Activated CD8-positive, alpha-beta memory T cell treated with anti-CD3 and anti-CD28 coated beads, Interleukin-2, amount 10 ng/mL, durations not matched to agents 7 days and 5 days (primary cell): ENCODE results near the gene CCNI. TPM values are rescaled to one million over a fixed set of nuclear protein-coding genes. Genes with fewer than 3 reads are reported as not detected.
"Not testable (repeated sequence)": the region's sequence is repeated elsewhere in the genome, so short reads cannot be mapped to it uniquely, and the experiment has no call there.

ENCODE experiments used
- ATAC-seq: fragments of 150-1000 bp; cut with Tn5 transposase; one replicate; pipeline ENCODE4 v1.10.0; 2021; ENCODE audit warnings: moderate library complexity
- CTCF ChIA-PET: fragments of 350-600 bp; sonication (Branson Sonifier 250); formaldehyde crosslinking; loops from one replicate; lab custom pipeline; 2021; ENCODE audit warnings: antibody characterized with exemption; lab: Charles Lee
- DNase-seq: peaks from one replicate; pipeline ENCODE4 v3.0.0-alpha.2; 2020
- H3K27ac Mint-ChIP-seq: one replicate; pipeline ENCODE4 v1.8.0; 2021; ENCODE audit warnings: mild to moderate bottlenecking, mixed read lengths
- H3K27me3 Mint-ChIP-seq: one replicate; pipeline ENCODE4 v1.8.0; 2021; ENCODE audit warnings: mixed read lengths
- H3K36me3 Mint-ChIP-seq: one replicate; pipeline ENCODE4 v1.8.0; 2021; ENCODE audit warnings: mild to moderate bottlenecking, mixed read lengths
- H3K4me1 Mint-ChIP-seq: one replicate; pipeline ENCODE4 v1.8.0; 2021; ENCODE audit warnings: mixed read lengths
- H3K4me3 Mint-ChIP-seq: one replicate; pipeline ENCODE4 v1.8.0; 2021; ENCODE audit warnings: mild to moderate bottlenecking, moderate library complexity, mixed read lengths
- H3K9me3 Mint-ChIP-seq: one replicate; pipeline ENCODE4 v1.8.0; 2022; ENCODE audit warnings: low read depth, mixed read lengths
- total RNA-seq, 2 experiments: library from RNA; stranded (reverse); gene quantifications; one replicate each; pipeline ENCODE4 v1.2.3, GENCODE V29; 2021

Gene CCNI
- total RNA-seq, 2 experiments from 2014 or later, result 179 to 221 TPM

DNA sequence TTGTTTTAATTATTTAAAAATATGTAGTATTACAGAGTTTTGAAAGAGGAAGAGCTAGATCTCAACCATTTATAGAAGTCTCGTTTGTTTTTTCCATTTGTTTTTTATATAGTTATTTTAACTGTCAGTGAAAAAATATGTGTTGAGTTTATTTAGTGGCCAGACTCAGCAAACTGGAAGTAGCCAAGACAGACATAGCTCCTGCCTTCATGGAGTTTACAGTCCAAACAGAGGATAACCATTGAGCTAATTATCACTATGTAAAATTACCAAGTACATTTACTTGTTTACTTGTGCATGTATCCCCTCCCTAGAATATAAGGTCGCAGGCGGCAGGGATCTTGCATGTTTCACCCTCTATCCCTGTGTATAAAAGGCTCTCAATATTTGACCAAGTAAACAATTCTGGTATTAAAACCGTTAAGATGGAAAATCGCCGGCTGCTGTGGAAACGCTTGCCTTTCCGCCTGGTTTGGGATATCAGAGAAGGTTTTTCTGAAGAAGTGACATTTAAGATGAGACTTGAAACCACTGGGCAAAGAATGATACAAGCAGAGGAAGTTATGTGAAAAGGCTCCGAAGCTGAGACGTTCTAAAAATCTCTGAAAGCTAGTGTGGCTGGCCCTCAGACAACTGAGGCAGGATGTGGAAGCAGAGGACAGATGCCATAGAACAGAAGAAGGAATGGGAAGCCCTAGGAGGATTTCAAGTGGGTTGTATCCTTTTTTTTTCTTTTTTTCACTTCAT, 1.3 kb upstream of the CCNI start:
- DNase-seq, result no peak
- peaks cover 3% of the 10 kb centered on the region for H3K27me3 Mint-ChIP-seq

DNA sequence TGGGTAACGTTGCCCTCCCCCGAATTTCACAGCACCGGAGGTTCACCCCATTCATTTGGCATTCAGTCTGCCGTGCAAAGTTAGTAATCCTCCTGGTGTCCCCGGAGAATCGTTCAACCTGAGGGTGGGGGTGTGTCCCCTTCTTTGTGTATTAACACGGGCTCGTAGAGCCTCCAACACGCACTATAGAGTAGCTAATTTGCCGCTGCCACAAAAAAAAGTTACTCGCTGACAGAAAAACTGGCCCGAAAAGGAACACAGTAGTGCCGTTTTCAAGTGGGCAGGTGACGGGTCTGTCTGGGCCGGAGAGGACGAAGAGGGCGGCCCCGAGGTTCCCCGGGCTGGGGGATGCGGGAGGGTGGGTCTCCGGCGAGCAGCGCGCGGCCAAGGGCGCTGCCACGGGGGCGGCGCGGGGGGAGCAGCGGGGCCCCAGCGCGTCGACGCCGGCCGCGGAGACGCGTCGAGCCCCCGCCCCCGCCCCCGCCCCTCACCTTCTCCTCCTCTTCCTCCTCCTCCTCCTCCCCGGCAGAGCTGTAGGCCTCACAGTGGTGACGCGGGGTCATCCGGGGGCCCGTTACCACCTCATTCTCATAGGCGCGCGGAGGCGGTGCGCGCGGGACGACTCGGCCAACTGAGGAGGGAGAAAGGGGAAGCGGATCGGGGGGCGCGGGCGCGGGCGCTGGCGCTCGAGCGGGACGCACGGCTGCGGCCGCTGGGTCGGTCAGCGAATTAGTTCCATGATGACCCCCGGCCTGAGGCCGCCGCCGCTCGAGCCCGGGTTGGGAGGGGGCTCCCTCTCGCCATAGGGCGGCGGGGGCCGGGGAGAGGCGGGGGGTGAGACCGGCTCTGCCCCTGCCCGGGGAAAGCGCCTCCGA, 571 bp downstream of the CCNI start:
- Mint-ChIP-seq H3K9me3 (no peaks in the 10 kb centered on the region), H3K4me1 (peaks cover 39% of the 10 kb centered on the region), H3K27ac (peak overlapping the region; percentile 100), H3K36me3 (peaks cover 12% of the 10 kb centered on the region), H3K4me3 (no peak overlapping the region), H3K27me3 (peaks cover 3% of the 10 kb centered on the region)
- peak; percentile 74 for ATAC-seq
- CTCF ChIA-PET, result interaction anchor here (0.5 to 1.0 kb wide), 2 partner anchors 10 to 27 kb away, joined by 3 to 4 read pairs; no protein-coding TSS in a partner anchor
- peak; percentile 90 for DNase-seq

More for the DNA sequence above, 1.3 kb upstream of the CCNI start:
- Mint-ChIP-seq H3K4me1 (peaks cover 26% of the 10 kb centered on the region), H3K27ac (peak overlapping the region; percentile 100), H3K36me3 (peaks cover 2% of the 10 kb centered on the region), H3K4me3 (no peak overlapping the region), H3K9me3 (no peaks in the 10 kb centered on the region)
- CTCF ChIA-PET, result interaction anchor here (0.9 to 2.5 kb wide), 3 partner anchors 18 to 126 kb away, joined by 3 to 6 read pairs (median 5); no protein-coding TSS in a partner anchor
- no peak for ATAC-seq

DNA sequence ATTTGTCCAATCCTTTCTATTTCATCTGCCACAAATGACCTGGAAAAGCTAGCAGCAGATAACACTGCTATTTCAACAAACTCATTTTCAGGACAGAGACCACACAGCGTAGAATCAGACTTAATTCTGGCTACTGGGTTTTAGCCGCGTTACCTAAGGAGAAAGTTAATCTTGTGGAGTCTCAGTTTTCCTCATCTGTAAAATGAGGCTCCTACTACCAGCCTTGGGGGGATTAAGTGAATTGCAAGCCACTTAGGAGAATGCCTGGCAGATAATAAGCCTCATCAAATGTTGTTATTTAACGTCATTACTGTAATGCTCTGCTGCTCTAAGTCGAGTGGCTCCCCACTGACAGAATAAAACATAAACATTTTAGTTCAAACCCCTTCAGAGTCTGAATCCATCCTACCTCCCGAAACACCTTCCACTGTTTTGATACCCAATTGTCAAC, 1.4 kb downstream of the CCNI start:
- Mint-ChIP-seq H3K36me3 (peaks cover 16% of the 10 kb centered on the region), H3K4me1 (peaks cover 45% of the 10 kb centered on the region), H3K9me3 (no peaks in the 10 kb centered on the region), H3K4me3 (no peak overlapping the region), H3K27ac (no peak overlapping the region), H3K27me3 (peaks cover 3% of the 10 kb centered on the region)
- no peak for ATAC-seq
- DNase-seq, result no peak
- CTCF ChIA-PET, result interaction anchor here (1.0 to 1.5 kb wide), 3 partner anchors 9 to 123 kb away, joined by 3 to 4 read pairs (median 4); no protein-coding TSS in a partner anchor

DNA sequence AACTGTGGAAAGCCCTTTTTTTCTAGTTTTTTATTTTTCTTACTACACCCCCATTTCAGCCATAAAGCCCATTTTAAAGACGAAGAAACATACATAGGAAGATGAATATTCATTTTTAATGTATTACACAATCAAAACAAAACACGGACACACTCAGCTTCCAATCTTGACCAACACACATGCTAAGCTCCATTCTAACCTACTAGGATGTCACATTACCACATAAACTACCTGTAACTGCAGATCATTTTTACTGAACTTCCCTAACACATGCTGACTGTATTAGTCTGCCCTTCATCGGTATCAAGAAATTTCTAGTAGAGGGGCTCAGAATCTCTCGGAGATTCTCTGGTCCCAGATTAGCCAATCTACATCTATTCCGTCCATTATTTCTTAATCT, 1.8 kb downstream of the CCNI start:
- H3K36me3 Mint-ChIP-seq, result peaks cover 16% of the 10 kb centered on the region
- no peaks in the 10 kb centered on the region for H3K9me3 Mint-ChIP-seq
- peaks cover 3% of the 10 kb centered on the region for H3K27me3 Mint-ChIP-seq
- H3K4me3 Mint-ChIP-seq, result no peak overlapping the region
- CTCF ChIA-PET, result interaction anchor here (0.8 to 1.5 kb wide), 3 partner anchors 21 to 123 kb away, joined by 3 to 5 read pairs (median 4); no protein-coding TSS in a partner anchor
- DNase-seq, result no peak
- H3K4me1 Mint-ChIP-seq, result peaks cover 45% of the 10 kb centered on the region
- H3K27ac Mint-ChIP-seq, result no peak overlapping the region
- ATAC-seq, result no peak

DNA sequence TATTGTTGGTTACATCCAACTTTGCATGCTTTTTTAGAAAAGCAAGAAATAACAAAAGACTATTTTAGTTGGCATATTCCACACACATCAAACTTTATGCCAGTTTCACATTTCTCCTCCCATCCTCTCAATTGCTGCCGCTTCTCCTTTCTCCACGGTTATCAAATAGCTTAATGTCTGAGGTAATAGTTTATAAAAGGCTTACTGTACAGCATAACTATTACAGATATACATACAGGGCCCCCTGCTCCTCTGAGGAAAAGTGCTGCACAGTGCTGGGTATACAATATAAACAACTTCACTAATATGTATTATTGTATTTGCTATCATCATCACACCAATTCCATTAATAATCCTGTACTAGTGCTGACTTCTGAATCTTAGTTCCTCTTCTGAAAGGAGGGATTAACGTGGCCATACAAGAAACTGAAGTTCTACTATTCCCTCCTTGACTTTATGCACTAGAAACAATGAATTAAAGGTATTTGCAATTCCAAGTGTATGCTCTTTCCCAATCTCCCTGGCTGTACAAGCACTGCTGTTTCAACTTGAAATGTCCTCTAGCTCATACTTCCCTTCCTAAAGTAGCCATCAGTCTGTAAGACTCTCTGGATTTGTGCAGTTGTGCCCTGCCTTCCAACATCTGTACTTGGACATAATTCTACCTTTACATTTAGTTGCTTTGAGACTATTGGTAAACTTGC, 2.5 kb downstream of the CCNI start:
- CTCF ChIA-PET, result interaction anchor here (0.8 to 1.5 kb wide), 4 partner anchors 22 to 130 kb away, joined by 3 to 5 read pairs (median 4); no protein-coding TSS in a partner anchor
- Mint-ChIP-seq H3K4me1 (peaks cover 48% of the 10 kb centered on the region), H3K27ac (no peak overlapping the region), H3K4me3 (no peak overlapping the region), H3K27me3 (peaks cover 3% of the 10 kb centered on the region), H3K9me3 (no peaks in the 10 kb centered on the region), H3K36me3 (peaks cover 18% of the 10 kb centered on the region)
- DNase-seq (no peak), ATAC-seq (no peak)

DNA sequence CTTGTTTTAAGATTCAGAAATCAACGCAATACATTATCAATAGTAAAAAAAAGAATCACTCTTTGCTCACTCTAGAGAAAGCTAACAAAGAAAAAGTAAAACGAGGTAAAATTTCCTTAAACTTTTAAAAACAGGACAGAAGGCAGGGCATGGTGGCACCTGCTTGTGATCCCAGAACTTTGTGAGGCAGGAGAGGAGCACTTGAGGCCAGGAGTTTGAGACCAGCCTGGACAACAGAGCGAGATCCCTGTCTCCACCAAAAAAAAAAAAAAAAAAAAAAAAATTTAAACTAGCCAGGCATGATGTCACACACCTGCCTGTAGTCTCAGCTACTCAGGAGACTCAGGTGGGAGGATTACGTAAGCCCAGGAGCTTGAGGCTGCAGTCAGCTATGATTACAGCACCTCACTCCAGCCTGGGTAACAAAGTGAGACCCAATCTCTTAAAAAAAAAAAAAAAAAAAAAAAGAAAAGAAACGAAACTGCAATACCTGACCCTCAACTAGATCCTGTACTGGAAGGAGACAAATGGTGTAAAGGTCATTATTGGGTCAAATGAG, 3.5 kb downstream of the CCNI start:
- DNase-seq, result no peak
- peaks cover 3% of the 10 kb centered on the region for H3K27me3 Mint-ChIP-seq
- CTCF ChIA-PET, result interaction anchor here (0.7 to 2.9 kb wide), 8 partner anchors 12 to 570 kb away, joined by 3 to 14 read pairs (median 4); no protein-coding TSS in a partner anchor
- H3K36me3 Mint-ChIP-seq, result peaks cover 20% of the 10 kb centered on the region
- ATAC-seq, result no peak
- peaks cover 42% of the 10 kb centered on the region for H3K4me1 Mint-ChIP-seq
- no peak overlapping the region for H3K4me3 Mint-ChIP-seq
- no peak overlapping the region for H3K27ac Mint-ChIP-seq
- no peaks in the 10 kb centered on the region for H3K9me3 Mint-ChIP-seq

DNA sequence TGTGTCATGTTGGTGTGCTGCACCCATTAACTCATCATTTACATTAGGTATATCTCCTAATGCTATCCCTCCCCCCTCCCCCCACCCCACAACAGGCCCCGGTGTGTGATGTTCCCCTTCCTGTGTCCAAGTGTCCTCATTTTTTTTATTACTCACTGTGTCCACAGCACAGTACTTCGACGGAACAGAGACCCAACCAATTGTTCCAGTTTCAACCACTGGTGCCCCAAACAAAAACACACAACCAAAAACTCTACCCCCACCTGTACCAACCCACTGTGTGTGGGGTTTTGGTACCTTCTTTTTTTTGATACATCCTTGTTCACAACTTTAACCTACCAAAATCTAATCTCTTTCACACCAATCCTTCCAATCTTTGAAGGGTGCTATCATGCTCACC, 6.3 kb downstream of the CCNI start:
- not testable (repeated sequence) for H3K4me3 Mint-ChIP-seq, ATAC-seq
- CTCF ChIA-PET, result interaction anchor here (1.8 kb wide), 1 partner anchor 24 kb away, joined by 6 read pairs; no protein-coding TSS in a partner anchor

DNA sequence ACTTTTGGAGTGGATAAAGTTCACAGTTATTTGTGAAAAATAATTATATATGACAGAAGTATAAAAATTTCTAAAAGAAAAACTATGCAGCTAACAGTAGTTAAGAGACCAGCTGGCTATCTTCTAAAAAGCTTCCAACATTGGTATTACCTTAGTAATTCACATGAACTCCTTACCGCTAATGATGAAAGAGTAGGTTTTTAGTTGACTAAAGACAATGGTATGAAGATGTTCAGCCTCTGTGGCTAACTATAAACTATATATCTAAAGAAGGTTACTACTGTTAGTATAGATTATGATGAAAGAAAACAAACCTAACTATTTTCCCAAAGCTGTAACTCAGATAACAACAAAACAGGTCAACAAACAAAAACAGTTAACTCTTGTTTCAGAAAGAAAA, 10.4 kb downstream of the CCNI start:
- H3K27ac Mint-ChIP-seq, result no peak overlapping the region
- H3K36me3 Mint-ChIP-seq, result peaks cover 36% of the 10 kb centered on the region
- H3K9me3 Mint-ChIP-seq, result no peaks in the 10 kb centered on the region
- no peak overlapping the region for H3K4me3 Mint-ChIP-seq
- H3K27me3 Mint-ChIP-seq, result no peaks in the 10 kb centered on the region
- CTCF ChIA-PET, result interaction anchor here (1.1 to 2.4 kb wide), 3 partner anchors 10 to 138 kb away, joined by 3 to 10 read pairs (median 4); no protein-coding TSS in a partner anchor
- H3K4me1 Mint-ChIP-seq, result peaks cover 19% of the 10 kb centered on the region
- ATAC-seq (no peak), DNase-seq (no peak)

More for the DNA sequence above, 6.3 kb downstream of the CCNI start:
- H3K27me3 Mint-ChIP-seq, H3K9me3 Mint-ChIP-seq, DNase-seq: not testable (repeated sequence)
- H3K27ac Mint-ChIP-seq, result peak overlapping the region; percentile 16
- H3K36me3 Mint-ChIP-seq, result peaks cover 27% of the 10 kb centered on the region
- H3K4me1 Mint-ChIP-seq, result peaks cover 33% of the 10 kb centered on the region

DNA sequence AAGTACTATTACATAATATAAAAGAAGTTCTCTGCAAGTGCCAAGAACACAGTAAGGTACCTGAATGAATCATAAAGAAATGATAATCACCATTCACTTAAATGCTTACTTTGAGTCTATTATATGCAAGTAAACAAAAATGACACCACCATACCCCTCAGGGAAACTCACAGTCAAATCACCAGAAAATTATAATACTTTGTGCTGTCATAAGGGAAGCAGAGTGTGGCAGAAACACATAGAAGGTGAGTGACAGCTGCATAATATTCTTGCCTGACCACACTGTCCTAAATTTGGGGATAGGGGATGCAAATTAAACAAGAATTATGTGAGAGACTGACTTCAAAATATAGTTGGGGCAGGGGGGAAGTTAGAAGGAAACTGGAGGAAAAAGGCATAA, 12.9 kb downstream of the CCNI start:
- H3K27ac Mint-ChIP-seq, result no peak overlapping the region
- H3K4me3 Mint-ChIP-seq, result no peak overlapping the region
- DNase-seq (no peak), ATAC-seq (no peak)
- H3K9me3 Mint-ChIP-seq, result no peaks in the 10 kb centered on the region
- peaks cover 40% of the 10 kb centered on the region for H3K36me3 Mint-ChIP-seq
- CTCF ChIA-PET, result interaction anchor here (0.6 to 1.1 kb wide), 4 partner anchors 27 to 408 kb away, joined by 3 read pairs; no protein-coding TSS in a partner anchor
- H3K4me1 Mint-ChIP-seq, result peaks cover 11% of the 10 kb centered on the region
- no peaks in the 10 kb centered on the region for H3K27me3 Mint-ChIP-seq

DNA sequence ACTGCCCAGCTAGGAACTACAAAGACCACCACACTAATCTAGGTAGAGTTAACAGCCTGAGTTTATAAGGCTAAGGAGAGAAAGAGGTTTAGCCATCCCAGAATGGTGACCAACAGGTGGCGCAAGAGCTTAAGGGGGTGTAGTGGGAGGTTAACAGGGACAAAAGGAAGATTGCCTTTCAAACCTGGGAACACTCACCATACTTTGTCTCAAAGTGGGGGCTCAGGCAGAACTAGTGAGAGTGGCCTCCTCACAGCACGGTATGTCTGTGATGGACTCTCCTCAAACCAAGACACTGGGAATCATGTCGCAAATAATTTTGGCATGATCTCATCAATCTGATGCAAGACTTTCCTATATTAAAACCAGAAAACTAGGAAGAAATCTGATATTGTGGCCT, 23.4 kb downstream of the CCNI start:
- Mint-ChIP-seq H3K4me3 (no peak overlapping the region), H3K27ac (no peak overlapping the region)

DNA sequence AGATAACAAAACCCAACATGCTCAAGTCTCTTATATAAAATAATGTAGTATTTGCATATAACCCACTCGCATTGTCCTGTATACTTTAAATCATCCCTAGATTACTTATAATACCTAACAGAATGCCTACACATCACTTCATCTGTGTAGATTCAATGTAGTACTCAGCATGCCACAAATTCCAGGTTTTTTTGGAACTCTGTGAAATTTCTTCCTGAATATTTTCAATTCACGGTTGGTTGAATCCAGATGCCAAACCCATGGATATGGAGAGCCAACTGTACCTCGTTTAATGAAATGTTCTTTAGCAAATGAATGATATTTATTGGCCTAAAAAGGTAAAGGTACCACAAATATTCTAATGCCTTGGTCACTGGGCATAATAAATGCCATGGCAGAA, 24.8 kb downstream of the CCNI start:
- Mint-ChIP-seq H3K27me3 (no peaks in the 10 kb centered on the region), H3K4me3 (no peak overlapping the region), H3K4me1 (peaks cover 2% of the 10 kb centered on the region), H3K27ac (no peak overlapping the region), H3K36me3 (peaks cover 41% of the 10 kb centered on the region), H3K9me3 (no peaks in the 10 kb centered on the region)
- no peak for DNase-seq
- ATAC-seq, result no peak
- CTCF ChIA-PET, result interaction anchor here (1.6 to 1.7 kb wide), 2 partner anchors 23 to 153 kb away, joined by 4 to 5 read pairs; no protein-coding TSS in a partner anchor

More for the DNA sequence above, 23.4 kb downstream of the CCNI start:
- peak; percentile 66 for DNase-seq
- Mint-ChIP-seq H3K9me3 (no peaks in the 10 kb centered on the region), H3K4me1 (peaks cover 2% of the 10 kb centered on the region), H3K36me3 (peaks cover 42% of the 10 kb centered on the region), H3K27me3 (no peaks in the 10 kb centered on the region)
- no peak for ATAC-seq
- CTCF ChIA-PET, result interaction anchor here (0.9 to 2.4 kb wide), 14 partner anchors 9 to 154 kb away, joined by 3 to 15 read pairs (median 4); partner anchors contain the start of gene CCNG2

DNA sequence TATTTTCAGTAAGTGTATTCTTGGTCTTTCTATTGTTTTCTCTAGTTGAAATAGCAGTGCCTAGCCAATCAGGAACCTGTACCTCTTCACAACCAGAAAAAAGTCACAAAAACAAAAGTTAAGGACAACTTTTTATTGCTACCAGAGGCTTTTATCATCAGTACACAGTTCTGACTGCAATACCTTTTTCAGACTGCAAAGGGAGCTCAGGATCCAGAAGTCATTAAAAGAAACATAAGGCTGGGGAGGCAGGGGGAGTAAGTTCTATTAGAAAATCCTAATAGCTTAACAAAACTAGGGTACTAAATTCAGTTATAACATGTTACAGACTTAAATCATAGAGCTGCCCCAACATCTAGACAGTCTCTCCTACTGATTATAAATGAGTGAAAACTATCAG, 28.8 kb downstream of the CCNI start:
- Mint-ChIP-seq H3K4me1 (peaks cover 4% of the 10 kb centered on the region), H3K4me3 (no peak overlapping the region), H3K9me3 (no peaks in the 10 kb centered on the region), H3K36me3 (peaks cover 34% of the 10 kb centered on the region), H3K27me3 (no peaks in the 10 kb centered on the region), H3K27ac (peak overlapping the region; percentile 32)
- no peak for DNase-seq
- CTCF ChIA-PET, result interaction anchor here (0.8 to 3.5 kb wide), 5 partner anchors 28 to 157 kb away, joined by 3 to 22 read pairs (median 5); no protein-coding TSS in a partner anchor
- ATAC-seq, result no peak
